A673 (cell line): ENCODE measurements around the gene TBC1D20. TPM values are rescaled to one million over a fixed set of nuclear protein-coding genes. Genes with fewer than 3 reads are reported as not detected.

Source experiments
- BruUV-seq: library from RNA; stranded (reverse); fragments of 400-500 nt; replicated peaks from 2 replicates; lab custom pipeline; 2021; lab: Mats Ljungman, UMichigan
- CTCF ChIA-PET: fragments of 300-600 bp; sonication (Branson Sonifier 250); formaldehyde crosslinking; loops from one replicate; lab custom pipeline; 2022; ENCODE audit warnings: antibody characterized with exemption; lab: Charles Lee
- POLR2A ChIA-PET: fragments of 300-600 bp; sonication (Branson Sonifier 250); formaldehyde crosslinking; loops from one replicate; lab custom pipeline; 2022; ENCODE audit warnings: antibody characterized with exemption; ENCODE audit not compliant: low non-redundant PET; lab: Charles Lee
- DNase-seq: peaks from one replicate; pipeline ENCODE4 v3.0.0-alpha.2; 2015; ENCODE audit warnings: low spot score
- H3K27ac ChIP-seq: fragments of 200-600 bp; sonication (generic); 2 replicates; pipeline ENCODE4 v1.5.1; 2016; ENCODE audit warnings: mixed run types, low read depth, mild to moderate bottlenecking, mixed read lengths, antibody characterized with exemption, low read length; ENCODE audit not compliant: poor library complexity, severe bottlenecking
- H3K27me3 ChIP-seq: fragments of 200-600 bp; sonication (generic); replicated peaks from 2 replicates; pipeline ENCODE4 v1.6.1; 2017; ENCODE audit warnings: mixed run types, low read depth, mild to moderate bottlenecking, mixed read lengths, antibody characterized with exemption, low read length; ENCODE audit not compliant: insufficient read depth, poor library complexity
- H3K36me3 ChIP-seq: fragments of 200-600 bp; sonication (generic); 2 replicates; pipeline ENCODE4 v1.6.1; 2016; ENCODE audit warnings: mixed run types, mild to moderate bottlenecking, mixed read lengths, antibody characterized with exemption, low read length; ENCODE audit not compliant: insufficient read depth, poor library complexity, severe bottlenecking
- H3K4me1 ChIP-seq: fragments of 200-600 bp; sonication (generic); 2 replicates; pipeline ENCODE4 v1.6.1; 2017; ENCODE audit warnings: mixed run types, mild to moderate bottlenecking, mixed read lengths, antibody characterized with exemption, low read length; ENCODE audit not compliant: insufficient read depth, poor library complexity, severe bottlenecking
- H3K4me3 ChIP-seq: fragments of 200-600 bp; sonication (generic); 2 replicates; pipeline ENCODE4 v1.5.1; 2016; ENCODE audit warnings: low read depth, mixed run types, mild to moderate bottlenecking, mixed read lengths, low read length; ENCODE audit not compliant: poor library complexity, severe bottlenecking
- H3K9me3 ChIP-seq: fragments of 200-600 bp; sonication (generic); 2 replicates; pipeline ENCODE4 v1.6.1; 2016; ENCODE audit warnings: mixed run types, low read depth, mild to moderate bottlenecking, mixed read lengths, antibody characterized with exemption, low read length; ENCODE audit not compliant: poor library complexity, severe bottlenecking
- CTCF ChIP-seq: fragments of 300-800, 200-600 bp; sonication (generic); conservative IDR thresholded peaks from 2 replicates; pipeline ENCODE4 v1.5.1; 2017; ENCODE audit warnings: low read depth, mild to moderate bottlenecking, antibody characterized with exemption, low read length, moderate library complexity, mixed read lengths
- EZH2 ChIP-seq: fragments of 200-600 bp; sonication (generic); IDR thresholded peaks from 2 replicates; pipeline ENCODE4 v1.6.1; 2017; ENCODE audit warnings: borderline replicate concordance, low read depth, mild to moderate bottlenecking, mixed read lengths, antibody characterized with exemption, low read length; ENCODE audit not compliant: poor library complexity, severe bottlenecking
- intact Hi-C: fragments of 100-400 bp; cut with micrococcal nuclease; formaldehyde crosslinking; loops from one replicate; pipeline ENCODE4 v1.10.0; 2022; ENCODE audit not compliant: unreplicated experiment
- total RNA-seq: library from RNA; stranded (reverse); gene quantifications from 2 replicates; pipeline ENCODE4 v1.2.3, GENCODE V29; 2021

The TBC1D20 gene
- total RNA-seq, 1 experiment from 2014 or later, result 34.3 TPM

GRCh38 chr20:435558-435957 is 26.8 kb downstream of the TBC1D20 start:
- Histone ChIP-seq H3K4me1 (no peaks in the 10 kb centered on the region), H3K27ac (no peak overlapping the region), H3K36me3 (peaks cover 55% of the 10 kb centered on the region), H3K9me3 (no peaks in the 10 kb centered on the region), H3K27me3 (no peaks in the 10 kb centered on the region), H3K4me3 (no peak overlapping the region)
- no peak for DNase-seq
- intact Hi-C loops, result no loop called here
- no TSS peak for BruUV-seq
- ChIA-PET POLR2A (interaction anchor here (0.5 kb wide), 1 partner anchor 85 kb away, joined by 7 read pairs; no protein-coding TSS in a partner anchor), CTCF (no interaction called here)
- TF ChIP-seq CTCF (no peak), EZH2 (no peak)

DNA sequence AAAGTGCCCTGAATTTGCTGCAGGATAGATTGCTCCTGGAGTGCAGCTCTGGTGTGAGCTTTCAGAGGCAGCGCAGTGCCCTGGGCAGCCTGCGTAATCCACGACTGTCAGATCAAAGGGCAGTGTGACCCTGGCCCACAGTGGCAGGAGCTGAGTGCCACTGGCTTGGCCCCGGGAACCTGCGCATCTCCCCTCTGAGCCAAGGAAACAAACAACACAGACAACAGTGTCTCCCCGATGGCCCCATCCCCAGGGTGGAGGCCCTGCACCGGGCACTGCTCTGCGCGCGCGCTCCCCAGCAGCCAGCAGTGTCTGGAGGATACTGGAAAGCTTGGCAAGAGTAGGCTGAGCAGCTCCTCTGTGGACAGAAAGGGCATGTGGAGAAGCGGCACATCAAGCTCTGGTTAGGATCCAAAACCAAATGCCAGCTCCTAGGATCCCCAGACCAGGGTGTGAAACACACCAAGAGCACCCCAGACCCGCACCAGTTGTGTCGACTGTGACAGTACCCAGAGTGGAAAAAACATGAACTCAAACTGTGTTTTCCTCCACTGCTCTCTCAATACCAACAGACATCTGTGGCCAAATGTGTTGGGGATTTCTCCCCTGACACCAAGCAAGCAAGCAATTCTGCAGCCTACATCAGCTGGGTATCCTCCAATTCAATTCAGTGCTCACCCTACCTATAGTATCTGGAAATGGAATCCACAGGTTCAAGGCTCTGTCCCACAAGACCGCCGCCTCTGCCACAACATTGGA is 27.5 kb downstream of the TBC1D20 start:
- Histone ChIP-seq H3K4me1 (no peaks in the 10 kb centered on the region), H3K9me3 (no peaks in the 10 kb centered on the region), H3K36me3 (peaks cover 48% of the 10 kb centered on the region), H3K4me3 (no peak overlapping the region), H3K27me3 (no peaks in the 10 kb centered on the region), H3K27ac (no peak overlapping the region)
- CTCF ChIA-PET, result no interaction called here
- intact Hi-C loops, result no loop called here
- no TSS peak for BruUV-seq
- no peak for DNase-seq
- POLR2A ChIA-PET, result interaction anchor here (0.5 kb wide), 1 partner anchor 84 kb away, joined by 7 read pairs; no protein-coding TSS in a partner anchor
- TF ChIP-seq CTCF, result no peak
- TF ChIP-seq EZH2, result no peak

- Histone ChIP-seq H3K27me3 (no peaks in the 10 kb centered on the region), H3K4me1 (no peaks in the 10 kb centered on the region), H3K9me3 (no peaks in the 10 kb centered on the region), H3K4me3 (no peak overlapping the region), H3K36me3 (peaks cover 45% of the 10 kb centered on the region), H3K27ac (no peak overlapping the region)
- POLR2A ChIA-PET, result no interaction called here
- CTCF ChIA-PET, result no interaction called here
- DNase-seq, result no peak
- no TSS peak for BruUV-seq
- intact Hi-C loops, result no loop called here
- no peak for TF ChIP-seq CTCF
- no peak for TF ChIP-seq EZH2
These were observed 28.1 kb downstream of the TBC1D20 start for GRCh38 chr20:434221-434620.
